GM06990 (cell line): ENCODE results near the gene CRKL.

Source experiments
- DNase-seq: peaks from one replicate; pipeline ENCODE4 v3.0.0-alpha.2; 2011; ENCODE audit not compliant: insufficient read length; ENCODE audit errors: extremely low read depth
- H3K27me3 ChIP-seq: replicated peaks from 2 replicates; pipeline ENCODE4 v1.6.0; 2011; ENCODE audit warnings: low read length; ENCODE audit not compliant: control insufficient read depth, insufficient read depth
- H3K36me3 ChIP-seq: 2 replicates; pipeline ENCODE4 v1.5.1; 2011; ENCODE audit warnings: low read length; ENCODE audit not compliant: control insufficient read depth, insufficient read depth
- H3K4me3 ChIP-seq: replicated peaks from 2 replicates; pipeline ENCODE4 v1.5.1; 2011; ENCODE audit warnings: low read depth, mild to moderate bottlenecking, control low read depth, low read length
- CTCF ChIP-seq: IDR thresholded peaks from 2 replicates; pipeline ENCODE4 v1.5.1; 2011; ENCODE audit warnings: low read length, control low read depth, mild to moderate bottlenecking, inconsistent platforms; ENCODE audit not compliant: insufficient read depth, poor library complexity, severe bottlenecking

CRKL gene

GRCh38 chr22:20943104-20943933 lies 26.1 kb downstream of the CRKL start:
- no peak overlapping the region for H3K4me3 ChIP-seq

GRCh38 chr22:20944042-20944441 lies 26.8 kb downstream of the CRKL start:
- Histone ChIP-seq H3K27me3 (no peaks in the 10 kb centered on the region), H3K36me3 (peaks cover 3% of the 10 kb centered on the region), H3K4me3 (no peak overlapping the region)
- DNase-seq: no peak
- no peak for TF ChIP-seq CTCF

More at GRCh38 chr22:20943104-20943933, 26.1 kb downstream of the CRKL start:
- Histone ChIP-seq H3K36me3 (peaks cover 3% of the 10 kb centered on the region), H3K27me3 (no peaks in the 10 kb centered on the region)
- no peak for DNase-seq
- TF ChIP-seq CTCF: no peak

GRCh38 chr22:20945578-20945934 lies 28.3 kb downstream of the CRKL start:
- Histone ChIP-seq H3K36me3 (peaks cover 9% of the 10 kb centered on the region), H3K27me3 (no peaks in the 10 kb centered on the region), H3K4me3 (no peak overlapping the region)
- no peak for DNase-seq
- TF ChIP-seq CTCF: no peak

GRCh38 chr22:20946080-20946986 lies 29.1 kb downstream of the CRKL start:
- TF ChIP-seq CTCF: no peak
- no peak overlapping the region for H3K4me3 ChIP-seq
- H3K36me3 ChIP-seq: peaks cover 12% of the 10 kb centered on the region
- no peaks in the 10 kb centered on the region for H3K27me3 ChIP-seq
- DNase-seq: no peak

- no peak for TF ChIP-seq CTCF
- Histone ChIP-seq H3K4me3 (no peak overlapping the region), H3K27me3 (no peaks in the 10 kb centered on the region), H3K36me3 (peaks cover 17% of the 10 kb centered on the region)
- DNase-seq: no peak
These were observed 29.8 kb downstream of the CRKL start for GRCh38 chr22:20946991-20947390.
